BLaER1 treated with 17β-estradiol and CSF1 and Interleukin-3, amounts not matched to agents 10 nM and 100 nM (cell line): ENCODE data around the gene DIABLO.

Experiments
- H3K27ac ChIP-seq, 11 experiments: shearing (Covaris generic); formaldehyde crosslinking; 2 replicates each; pipeline ENCODE4 v1.8.1; 2022
- H3K27me3 ChIP-seq, 11 experiments: shearing (Covaris generic); formaldehyde crosslinking; 2 replicates each; pipeline ENCODE4 v1.8.1; 2022
- H3K36me3 ChIP-seq, 11 experiments: shearing (Covaris generic); formaldehyde crosslinking; 2 replicates each; pipeline ENCODE4 v1.8.1; 2022
- H3K4me1 ChIP-seq, 10 experiments: shearing (Covaris generic); formaldehyde crosslinking; 2 replicates each; pipeline ENCODE4 v1.8.1; 2022
- H3K4me2 ChIP-seq, 11 experiments: shearing (Covaris generic); formaldehyde crosslinking; 2 replicates each; pipeline ENCODE4 v1.8.1; 2022
- H3K4me3 ChIP-seq, 10 experiments: shearing (Covaris generic); formaldehyde crosslinking; 2 replicates each; pipeline ENCODE4 v1.8.1; 2022
- H3K9ac ChIP-seq, 11 experiments: shearing (Covaris generic); formaldehyde crosslinking; 2 replicates each; pipeline ENCODE4 v1.8.1; 2022
- H3K9me3 ChIP-seq, 11 experiments: shearing (Covaris generic); formaldehyde crosslinking; replicated peaks in 1 of 11; 2 replicates each; pipeline ENCODE4 v1.8.1; 2022
- H4K20me1 ChIP-seq, 11 experiments: shearing (Covaris generic); formaldehyde crosslinking; 2 replicates each; pipeline ENCODE4 v1.8.1; 2022
- Cebpa-rat ChIP-seq, 11 experiments: shearing (Covaris generic); IDR thresholded peaks; 2 replicates each; pipeline ENCODE4 v1.8.1; 2022

DIABLO gene

DNA sequence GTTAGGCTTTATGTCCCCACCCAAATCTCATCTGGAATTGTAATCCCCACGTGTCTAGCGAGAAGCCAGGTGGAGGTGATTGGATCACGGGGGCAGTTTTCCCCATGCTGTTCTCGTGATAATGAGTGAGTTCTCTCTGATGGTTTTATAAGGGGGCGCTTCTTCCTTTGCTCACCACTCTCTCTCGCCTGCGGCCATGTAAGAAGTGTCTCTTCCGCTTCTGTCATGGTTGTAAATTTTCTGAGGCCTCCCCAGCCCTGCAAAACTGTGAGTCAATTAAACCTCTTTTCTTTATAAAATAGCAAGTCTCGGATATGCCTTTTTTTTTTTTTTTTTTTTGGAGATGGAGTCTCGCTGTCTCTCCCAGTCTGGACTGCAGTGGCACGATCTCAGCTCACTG, 65.1 kb downstream of the DIABLO start:
- Histone ChIP-seq H3K9me3 (no peaks in the 10 kb centered on the region), H3K4me3 (no peak overlapping the region), H3K36me3 (peaks cover 0 to 6% (median 0%) of the 10 kb centered on the region in 11 experiments; a peak in 3 of 22 replicates), H3K4me2 (no peak overlapping the region), H3K4me1 (peaks cover 0 to 24% (median 19%) of the 10 kb centered on the region in 10 experiments; a peak in 13 of 20 replicates), H3K27ac (no peak overlapping the region), H3K27me3 (no peaks in the 10 kb centered on the region), H3K9ac (no peak overlapping the region), H4K20me1 (no peaks in the 10 kb centered on the region)
- no peak for TF ChIP-seq Cebpa-rat (IDR thresholded peaks at IDR 0.05)

DNA sequence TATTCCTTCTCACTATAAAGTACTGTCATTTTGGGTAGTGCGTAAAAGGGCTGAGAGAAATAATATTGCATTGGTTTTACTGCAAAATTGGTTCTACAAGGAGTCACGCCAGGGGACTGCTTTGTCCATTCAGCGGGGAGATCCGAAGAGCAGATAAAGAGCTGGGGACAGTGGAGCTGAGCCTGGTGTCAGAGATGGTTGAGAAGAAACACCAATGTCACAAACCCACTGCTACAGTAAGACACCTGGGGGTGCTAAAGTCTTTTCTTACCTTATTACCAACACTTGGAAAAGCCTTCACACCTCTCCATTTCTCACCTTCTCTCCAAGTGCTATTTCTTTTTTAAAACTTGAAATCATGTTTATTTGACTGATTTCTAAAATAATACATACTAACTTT, 66.0 kb downstream of the DIABLO start:
- Histone ChIP-seq H3K9me3 (no peaks in the 10 kb centered on the region), H3K9ac (no peak overlapping the region), H3K4me2 (no peak overlapping the region), H3K27me3 (no peaks in the 10 kb centered on the region), H3K4me3 (no peak overlapping the region), H4K20me1 (no peaks in the 10 kb centered on the region), H3K36me3 (peaks cover 0 to 6% (median 0%) of the 10 kb centered on the region in 11 experiments; a peak in 3 of 22 replicates), H3K27ac (no peak overlapping the region), H3K4me1 (peaks cover 0 to 24% (median 19%) of the 10 kb centered on the region in 10 experiments; a peak in 13 of 20 replicates)
- no peak for TF ChIP-seq Cebpa-rat (IDR thresholded peaks at IDR 0.05)

GRCh38 chr12:122158700-122159285, 67.1 kb downstream of the DIABLO start:
- H3K36me3 ChIP-seq: peaks cover 0 to 6% (median 0%) of the 10 kb centered on the region in 11 experiments; a peak in 3 of 22 replicates
- no peak for TF ChIP-seq Cebpa-rat (IDR thresholded peaks at IDR 0.05)
- H4K20me1 ChIP-seq: no peaks in the 10 kb centered on the region
- no peak overlapping the region for H3K9ac ChIP-seq
- H3K4me2 ChIP-seq: peak overlapping the region in 4 of 11 experiments; percentile 9 to 53 (median 33); a peak in 4 of 22 replicates
- no peak overlapping the region for H3K27ac ChIP-seq
- peaks cover under 1 to 24% (median 19%) of the 10 kb centered on the region in 10 experiments; a peak in 15 of 20 replicates for H3K4me1 ChIP-seq
- no peaks in the 10 kb centered on the region for H3K9me3 ChIP-seq
- no peaks in the 10 kb centered on the region for H3K27me3 ChIP-seq
- no peak overlapping the region for H3K4me3 ChIP-seq
